Activated CD4-positive, alpha-beta T cell treated with anti-CD3 and anti-CD28 coated beads for 4 hours (primary cell): ENCODE measurements around the gene KLHL22.

Experiments
- DNase-seq, 2 donors: peaks; one replicate each; pipeline ENCODE4 v3.0.0-alpha.2; 2020

The KLHL22 gene

DNA sequence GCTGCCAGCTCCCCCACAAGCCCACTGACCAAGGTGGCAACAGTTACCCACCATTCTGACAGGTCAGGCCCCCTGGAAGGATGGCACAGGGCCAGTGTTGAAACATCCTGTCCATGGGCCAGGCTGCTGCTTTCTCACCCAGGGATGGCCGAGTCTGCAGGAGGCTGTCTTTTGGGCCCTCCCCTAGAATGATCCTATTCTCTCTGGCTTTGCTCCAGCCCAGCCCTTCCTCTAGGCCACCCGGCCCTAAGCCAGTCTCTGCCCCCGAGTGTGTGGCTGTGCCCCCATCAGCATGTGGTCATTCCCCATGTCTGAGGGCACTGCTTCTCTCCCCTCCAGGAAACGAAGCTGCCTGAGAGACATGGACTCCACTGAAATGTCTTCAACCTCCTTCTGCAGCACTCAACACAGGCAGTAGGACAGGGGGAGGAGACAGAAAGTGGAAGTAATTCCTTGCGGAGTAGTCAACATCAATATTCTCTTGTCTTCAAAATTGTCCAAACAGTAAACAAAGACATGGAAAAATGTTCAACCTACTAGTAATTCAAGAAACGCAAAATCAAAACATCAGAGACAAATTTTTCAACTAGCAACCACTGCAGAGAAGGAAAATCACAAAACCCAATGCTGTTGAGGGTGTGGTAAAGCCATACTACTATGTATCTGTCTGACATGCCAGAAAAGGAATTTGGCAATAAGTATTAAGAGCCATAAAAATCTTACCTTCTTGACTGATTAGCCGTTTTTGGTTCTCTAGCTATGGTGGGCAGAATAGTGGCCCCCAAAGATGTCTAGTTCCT, 52.9 kb downstream of the KLHL22 start:
- no peak for DNase-seq

DNA sequence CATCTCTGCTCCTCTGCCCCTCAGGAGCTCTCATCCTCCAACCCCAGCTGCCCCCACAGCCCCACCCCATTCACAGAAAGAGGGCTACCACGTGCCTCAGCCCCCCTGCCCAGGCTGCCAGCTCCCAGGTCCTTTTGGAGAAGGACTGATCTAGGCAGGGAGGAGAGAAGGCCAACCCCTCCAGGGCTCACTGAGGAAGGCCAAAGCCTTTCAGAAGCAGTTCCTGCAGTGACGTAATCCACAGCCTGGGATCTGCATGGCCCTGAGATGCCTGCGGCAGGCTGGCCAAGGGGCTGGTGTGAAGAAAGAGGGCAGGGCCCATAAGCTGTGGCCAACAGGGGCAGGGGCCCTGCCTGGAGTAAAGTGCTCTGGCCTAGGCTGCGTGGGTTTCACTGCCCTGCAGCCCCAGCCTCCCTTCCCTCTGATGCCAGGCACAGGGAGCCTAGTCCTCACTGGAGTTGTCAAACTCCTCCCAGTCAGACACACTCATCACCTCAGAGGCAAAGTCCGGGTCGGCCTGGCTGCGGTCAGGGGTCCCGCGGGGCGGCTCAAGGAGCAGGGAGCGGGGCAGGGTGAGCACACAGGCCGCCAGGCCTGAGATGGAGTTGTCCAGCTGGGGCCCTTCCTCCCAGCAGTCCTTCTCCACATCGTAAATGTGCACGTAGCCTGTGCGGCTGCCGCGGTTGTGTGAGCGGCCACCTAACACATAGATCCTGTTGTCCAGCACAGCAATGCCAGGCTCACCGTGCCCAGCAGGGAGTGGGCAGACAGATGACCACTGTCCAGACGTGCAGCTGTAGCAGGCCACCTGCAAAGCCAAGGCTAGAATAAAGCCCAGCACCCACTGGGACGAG, 53.7 kb downstream of the KLHL22 start:
- no peak for DNase-seq

DNA sequence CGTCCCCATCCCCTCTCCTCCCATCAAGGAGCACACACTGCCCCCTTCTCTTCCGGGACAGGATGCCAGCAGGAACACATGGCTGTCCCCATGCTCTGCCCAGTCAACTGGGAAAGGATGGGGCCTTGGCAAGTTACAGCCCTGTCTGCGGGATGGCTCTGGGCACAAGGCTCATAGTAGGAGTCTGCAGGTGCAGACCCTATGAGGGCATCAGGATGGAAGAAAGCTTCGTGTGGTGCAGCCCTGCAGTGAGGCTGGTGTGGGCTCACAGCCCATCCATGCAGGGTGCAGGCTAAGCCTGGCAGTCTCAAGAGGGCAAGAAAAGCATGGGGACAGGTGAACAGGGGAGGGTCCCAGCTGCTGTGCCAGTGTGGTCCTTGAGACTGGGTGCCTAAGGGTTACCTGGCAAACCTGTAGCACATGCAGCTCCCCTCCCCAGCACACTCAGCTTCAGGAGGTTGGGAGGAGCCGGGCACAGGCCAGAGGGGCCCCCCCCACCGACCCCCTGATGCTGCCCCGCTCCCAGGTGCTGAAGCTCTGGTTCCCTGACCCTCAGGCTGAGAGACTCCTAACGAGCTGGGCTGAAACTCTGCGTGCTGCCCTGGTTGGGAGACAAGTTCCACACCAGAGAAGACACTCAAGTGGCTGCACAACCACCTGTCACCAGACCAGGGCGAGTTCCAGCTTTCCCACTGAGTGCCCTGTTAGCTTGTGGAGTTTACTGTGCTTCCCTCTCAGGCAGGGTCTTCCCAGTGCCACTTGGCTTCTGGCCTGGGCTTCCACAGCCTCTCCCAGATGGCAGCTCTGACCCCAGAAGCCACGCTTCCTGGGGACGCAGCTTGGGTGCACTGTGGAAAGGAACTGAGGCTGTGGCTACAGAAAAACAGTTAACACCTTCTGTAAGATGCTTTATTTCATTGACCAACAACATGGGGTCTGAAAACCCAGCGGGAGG, 54.7 kb downstream of the KLHL22 start:
- no peak for DNase-seq

DNA sequence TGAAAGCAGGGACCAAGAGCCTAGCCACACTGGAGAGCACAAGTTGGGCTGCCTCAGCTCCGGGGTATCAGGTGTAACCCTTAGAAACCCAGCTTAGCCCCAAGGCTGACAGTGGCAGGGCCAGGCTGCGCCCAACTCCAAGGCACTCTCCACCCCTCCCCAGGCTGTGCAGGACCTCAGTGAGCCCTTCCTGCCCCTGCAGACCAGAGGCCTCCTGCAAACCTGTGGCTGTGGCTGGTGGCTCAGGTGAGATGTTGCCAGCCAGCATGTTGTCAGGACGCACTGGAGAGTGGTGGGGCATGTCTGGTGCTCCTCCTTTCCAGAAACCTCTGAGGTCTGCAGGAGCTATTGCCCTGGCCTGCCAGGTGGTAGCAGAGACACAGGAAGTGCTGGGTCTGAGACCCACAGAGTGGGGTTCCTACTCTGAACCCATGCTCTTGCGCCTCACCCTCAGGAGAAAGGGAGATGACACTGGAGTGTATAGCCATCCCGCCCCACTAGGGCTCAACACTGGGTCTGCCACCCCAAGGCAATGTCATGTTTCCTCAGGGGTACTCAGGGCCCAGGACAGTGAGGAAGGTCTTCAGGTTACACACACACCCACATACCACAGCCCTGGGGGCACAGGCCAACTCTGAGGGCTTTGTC, 55.5 kb downstream of the KLHL22 start:
- DNase-seq: no peak

DNA sequence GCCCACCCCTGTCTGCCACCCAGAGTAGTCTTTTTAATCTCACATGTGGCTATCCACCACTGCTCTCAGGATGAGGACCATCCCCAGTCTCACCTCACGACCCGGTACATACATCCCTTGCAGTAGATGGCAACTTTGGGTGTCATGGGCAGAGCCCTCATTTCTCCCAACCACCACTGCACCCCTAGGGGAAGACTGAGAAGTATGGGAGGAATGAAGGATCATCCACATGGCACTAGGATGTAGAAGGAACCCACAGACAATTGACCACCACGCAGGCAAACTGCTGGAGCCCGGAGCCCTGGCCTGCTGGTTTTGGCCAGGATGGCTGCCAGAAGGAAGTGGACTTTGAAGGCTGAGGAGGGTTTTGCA, 56.1 kb downstream of the KLHL22 start:
- no peak for DNase-seq

DNA sequence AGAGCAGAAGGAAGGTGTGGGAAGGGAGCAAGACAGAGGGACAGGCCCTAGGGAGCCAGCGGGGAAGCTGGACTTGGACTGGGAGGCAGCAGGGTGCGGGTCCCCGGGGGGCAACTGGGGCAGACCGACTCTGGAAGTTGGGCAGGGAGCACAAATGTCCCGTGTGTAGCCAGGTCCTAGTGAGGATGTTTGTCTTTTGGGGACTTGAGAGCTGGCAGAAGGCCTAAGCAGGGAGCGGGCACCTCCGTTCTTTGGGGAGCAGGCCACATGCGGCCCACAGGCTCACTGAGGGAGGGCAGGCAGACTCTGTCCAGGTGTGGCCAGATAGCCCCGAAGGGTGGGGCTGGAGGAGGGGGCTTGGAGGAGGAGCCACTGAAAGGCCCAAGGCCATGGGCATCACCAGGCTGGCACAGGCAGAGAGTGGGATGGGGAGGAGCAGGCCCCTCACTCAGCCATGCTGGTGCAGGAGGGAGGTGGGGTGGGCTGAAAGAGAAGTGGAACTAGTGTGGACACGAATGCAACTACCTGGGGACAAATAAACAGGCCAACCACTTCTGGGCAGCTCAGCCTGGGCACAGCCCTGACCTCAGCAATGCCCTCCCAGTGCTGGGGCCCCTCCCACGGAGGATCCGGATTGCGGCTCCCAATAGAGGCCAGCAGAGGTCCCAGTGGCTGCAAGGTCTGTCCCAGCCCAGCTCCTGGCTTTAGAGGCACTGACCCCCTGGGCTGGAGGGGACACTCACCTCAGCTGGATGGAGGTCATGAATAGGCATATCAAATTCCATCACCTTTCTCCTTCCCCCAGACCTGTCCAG, 56.7 kb downstream of the KLHL22 start:
- no peak for DNase-seq

DNA sequence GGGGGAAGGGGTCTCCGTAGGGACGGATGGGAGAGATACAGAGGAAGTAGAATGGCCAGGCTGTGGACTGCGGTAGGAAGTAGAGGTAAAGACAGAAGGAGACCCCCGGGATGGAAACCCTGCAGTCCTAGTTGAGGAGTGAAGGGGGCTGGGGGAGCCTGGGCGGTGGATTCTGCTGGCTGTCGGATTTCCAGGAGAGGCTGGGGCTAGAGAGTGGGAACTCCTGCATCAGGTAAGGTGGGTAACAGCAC, 57.2 kb downstream of the KLHL22 start:
- DNase-seq: no peak

DNA sequence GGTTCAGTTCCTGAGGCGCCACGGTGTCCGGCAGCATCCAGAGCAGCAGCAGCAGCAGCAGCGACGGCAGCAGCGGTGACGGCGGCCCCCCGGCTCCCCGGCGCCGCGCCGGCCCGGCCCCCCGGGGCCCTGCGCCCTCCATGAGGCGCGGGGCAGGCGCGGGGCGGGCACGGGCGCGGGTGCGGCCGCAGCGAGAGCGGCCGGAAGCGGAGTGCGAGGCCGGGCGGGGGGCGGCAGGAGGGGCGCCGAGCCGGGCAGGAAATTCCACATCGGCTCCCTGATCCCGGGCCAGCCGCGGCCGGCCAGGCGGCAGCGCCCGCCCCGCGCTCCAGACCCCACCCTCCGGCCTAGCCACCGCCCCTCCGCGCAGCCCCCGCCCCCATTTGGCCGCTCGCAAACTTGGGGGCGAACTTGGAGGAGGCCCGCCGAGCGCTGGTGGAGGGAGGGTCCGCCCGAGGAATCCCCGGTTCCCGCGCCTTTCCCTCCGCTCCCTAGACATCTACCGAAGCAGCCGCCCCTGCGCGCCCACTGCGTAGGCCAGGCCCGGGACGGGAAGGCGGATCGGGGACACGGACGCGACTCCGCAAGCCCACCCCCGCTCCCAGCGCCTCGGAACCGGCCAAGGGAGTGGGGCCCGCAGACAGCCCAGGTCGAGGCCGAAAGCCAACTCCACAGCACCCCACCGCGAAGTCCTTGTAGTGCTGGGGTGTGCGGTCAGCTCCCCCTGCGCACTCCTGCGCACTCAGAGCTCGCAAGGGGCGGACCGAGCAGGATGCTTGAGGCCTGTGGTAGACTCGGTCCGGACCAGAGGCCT, 57.8 kb downstream of the KLHL22 start, which contains the start of gene SCARF2:
Gene SCARF2, minus strand, starts transcription at position 213 of the 814 bp plus-strand sequence. Its CDS starts 71 bp downstream, at position 142.
- DNase-seq: no peak

DNA sequence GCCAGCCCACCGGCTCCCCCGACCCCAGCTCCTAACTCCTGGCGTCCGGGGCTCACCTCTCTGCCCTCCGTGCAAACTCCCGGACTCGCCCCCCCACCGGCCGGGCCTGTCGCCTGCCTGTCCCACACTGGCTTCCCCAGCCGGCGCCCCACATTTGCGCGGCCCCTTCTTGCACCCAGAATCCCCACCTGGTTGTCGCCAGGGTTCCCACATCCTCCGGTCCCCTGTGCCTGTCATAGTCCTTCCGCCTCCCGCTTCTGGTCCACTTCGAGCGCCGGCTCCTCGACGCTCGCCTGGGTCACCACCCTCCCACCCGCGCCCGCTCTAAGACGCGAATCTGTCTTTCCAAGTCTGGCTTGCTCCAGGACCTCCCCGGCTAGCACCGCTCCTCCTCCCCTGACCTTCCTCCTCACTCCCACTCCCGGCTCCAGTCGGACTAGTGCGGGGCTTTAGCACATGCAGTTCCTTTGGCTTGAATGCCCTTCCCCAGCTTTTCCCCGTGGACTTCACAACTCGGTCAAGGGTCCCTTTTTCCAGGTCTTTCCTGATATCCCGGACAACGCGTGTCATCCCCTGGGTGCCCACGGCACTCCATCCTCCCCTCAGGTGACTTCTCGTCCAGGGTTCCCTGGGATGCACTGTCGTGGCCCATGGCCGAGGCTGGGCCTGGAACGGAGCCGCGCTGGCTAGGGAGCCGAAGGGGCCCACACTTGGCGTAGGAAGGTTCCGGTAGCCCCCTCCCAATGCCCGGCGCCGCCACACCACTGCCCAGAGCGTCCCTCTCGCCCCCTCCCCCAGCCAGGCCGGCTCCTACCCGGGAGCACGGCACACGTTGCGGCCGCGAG, 58.6 kb downstream of the KLHL22 start:
- DNase-seq: no peak

DNA sequence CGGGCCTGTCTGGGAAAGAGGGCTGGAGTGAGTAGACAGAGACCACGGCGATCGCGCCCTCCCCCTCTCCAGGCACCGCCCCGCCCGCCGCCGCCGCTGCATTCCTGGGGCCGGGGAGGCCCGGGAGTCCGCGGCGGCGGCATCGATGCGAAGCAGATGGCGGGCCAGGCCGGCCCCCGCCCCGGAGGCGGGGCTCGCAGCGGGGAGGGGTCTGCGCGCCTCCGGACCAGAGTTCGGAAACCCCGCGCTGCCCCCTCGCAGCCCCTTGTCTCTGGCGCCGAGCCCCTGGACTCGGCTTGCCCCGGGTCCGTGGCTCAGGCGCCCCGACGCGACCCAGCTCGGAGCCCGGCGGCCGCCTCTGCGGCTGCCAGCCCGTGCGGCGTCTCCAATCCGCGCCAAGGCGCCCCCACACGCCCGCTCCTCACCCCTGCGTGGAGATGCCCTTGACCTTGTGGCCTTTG, 59.3 kb downstream of the KLHL22 start:
- no peak for DNase-seq

DNA sequence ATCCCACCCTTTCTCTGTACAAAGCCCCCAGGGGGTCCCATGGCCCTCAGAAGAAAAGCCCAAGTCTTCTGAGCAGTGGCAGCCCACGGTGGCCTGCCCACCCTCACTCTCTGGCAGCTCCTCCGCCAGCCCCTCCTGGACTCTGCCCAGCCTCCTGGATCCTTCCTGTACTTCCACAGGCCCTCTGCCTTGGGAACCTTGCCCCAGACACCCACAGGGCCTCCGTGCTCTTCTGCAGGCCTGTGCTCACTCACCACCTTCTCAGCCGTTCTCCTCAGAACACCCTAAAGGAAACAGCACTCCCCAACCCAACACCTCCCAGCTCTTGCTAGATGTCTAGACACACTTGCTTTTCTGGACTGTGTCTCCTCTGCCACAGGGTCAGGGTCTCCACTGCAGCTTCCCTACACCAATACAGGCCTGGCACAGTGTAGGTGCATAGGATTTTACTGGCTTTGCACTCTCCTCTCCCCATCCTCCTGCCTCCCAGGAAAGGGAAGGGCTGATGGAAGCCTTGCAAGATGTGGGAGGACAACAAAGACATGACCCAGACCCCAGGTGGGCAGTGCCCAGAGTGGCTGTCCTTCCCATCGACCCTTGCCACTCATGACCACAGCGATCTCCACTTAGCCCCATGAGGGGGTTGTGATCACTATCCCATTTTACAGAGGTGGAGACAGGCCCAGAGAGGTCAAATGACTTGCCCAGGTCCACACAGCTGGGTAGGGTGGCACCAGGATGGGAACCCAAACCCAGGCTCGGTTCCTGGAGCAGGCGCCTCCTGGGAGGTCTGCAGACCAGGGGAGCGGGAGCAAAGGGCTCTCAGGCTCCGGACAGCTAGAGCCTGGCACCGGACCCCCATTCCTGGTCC, 59.9 kb downstream of the KLHL22 start:
- DNase-seq: no peak

DNA sequence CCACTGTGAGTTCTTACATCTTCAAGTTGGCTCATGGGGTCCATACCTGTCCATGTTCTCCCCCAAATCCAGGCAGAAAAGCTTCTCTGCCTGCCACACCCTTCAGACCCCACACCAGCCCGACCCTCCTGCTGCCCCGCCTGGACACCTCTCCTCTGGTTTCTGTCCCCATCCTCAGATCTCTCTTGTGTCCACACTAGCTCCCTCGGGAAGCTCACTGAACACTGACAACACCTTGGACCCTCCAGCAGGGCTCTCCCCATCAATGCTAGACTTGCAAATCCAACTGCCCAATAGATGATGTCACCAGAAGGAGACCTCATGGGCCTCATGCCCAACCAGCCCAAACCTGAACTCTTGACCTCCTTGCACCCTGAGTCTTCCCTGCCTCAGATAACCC, 60.8 kb downstream of the KLHL22 start:
- DNase-seq: no peak

DNA sequence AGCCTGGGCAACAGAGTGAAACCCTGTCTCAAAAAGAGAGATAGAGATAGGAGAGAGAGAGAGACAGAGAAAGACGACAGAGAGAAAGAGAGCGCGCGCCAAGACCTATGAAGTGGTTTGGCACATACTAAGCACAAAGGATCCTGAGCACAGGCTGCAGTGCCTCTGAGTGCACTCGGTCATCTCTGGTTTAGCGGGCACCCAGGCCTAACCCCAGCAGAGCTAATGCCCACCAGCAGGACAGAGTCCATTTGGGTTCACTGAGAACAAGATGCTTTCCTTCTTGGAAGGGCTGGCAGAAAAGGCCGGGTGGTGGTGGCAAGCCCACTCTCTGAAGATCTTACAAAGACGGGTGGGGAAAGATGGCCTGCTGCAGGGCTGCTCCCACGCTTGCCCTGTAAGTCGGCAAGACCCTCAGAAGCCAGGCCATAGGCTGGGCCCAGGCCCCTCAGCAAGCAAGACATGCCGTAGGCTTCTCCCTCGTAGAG, 61.3 kb downstream of the KLHL22 start:
- DNase-seq: no peak

DNA sequence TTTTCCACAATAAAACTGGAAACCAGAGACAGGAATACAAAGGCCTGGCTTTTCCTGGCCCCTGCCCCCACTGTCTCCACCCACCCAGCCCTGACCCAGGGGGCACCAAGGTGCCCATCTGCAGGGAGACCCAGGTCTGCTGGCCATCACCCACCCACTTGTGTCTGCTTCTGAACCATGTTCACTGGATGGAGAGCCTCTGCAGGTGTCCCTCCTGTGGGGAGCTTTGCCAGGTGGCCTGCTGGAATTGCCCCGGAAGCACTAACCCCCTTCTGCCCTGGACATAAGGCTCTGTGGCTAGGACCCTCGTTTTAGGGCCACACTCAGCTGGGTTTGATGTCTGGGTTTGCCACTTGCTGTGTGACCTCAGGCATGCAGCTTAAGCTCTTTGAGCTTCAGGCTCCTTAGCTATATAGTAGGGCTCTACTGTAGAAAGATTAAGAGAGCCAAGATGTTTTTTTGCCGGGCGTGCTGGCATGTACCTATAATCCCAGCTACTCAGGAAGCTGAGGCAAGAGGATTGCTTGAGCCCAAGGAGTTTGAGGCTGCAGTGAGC, 61.8 kb downstream of the KLHL22 start:
- DNase-seq: no peak

DNA sequence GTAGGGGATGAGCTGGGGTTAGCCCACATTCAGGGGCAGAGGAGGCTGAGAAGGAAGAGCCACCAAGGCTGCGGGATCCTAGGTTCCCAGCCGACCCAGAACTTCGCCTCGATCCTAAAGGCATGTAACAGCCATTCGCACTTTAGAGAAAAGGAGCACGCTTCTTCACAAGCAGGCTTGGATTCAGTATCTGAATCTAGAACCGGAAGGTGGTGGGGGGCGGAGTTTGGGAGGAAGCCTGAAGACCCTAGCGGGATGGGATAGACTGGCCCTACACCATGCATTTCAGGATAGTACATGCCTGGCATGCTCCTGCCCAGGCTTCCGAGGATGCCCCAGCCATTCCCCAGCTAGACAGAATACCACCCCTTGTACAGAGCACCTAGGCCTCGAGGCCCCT, 62.4 kb downstream of the KLHL22 start:
- no peak for DNase-seq

DNA sequence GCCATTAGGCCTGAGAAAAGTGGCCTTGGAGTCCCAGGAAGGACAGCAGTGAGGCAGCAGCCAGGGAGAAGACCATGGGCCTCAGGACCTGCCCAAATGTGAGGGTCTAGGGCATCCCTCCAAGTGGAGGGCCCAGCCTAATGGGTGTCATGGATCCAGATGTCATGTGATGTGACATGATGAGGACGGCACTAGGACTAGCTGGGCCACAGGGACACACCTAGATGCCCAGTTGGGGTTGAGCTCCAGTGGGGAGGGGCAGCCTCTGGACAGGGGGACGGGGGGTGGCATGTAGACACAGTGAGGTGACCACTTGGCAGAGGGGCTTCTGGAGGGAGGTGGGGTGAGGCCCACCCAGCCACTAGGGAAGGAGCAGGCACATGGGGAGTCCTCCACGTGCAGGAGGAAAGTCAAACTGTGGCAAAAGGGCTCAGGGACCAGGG, 63.3 kb downstream of the KLHL22 start:
- DNase-seq: no peak

DNA sequence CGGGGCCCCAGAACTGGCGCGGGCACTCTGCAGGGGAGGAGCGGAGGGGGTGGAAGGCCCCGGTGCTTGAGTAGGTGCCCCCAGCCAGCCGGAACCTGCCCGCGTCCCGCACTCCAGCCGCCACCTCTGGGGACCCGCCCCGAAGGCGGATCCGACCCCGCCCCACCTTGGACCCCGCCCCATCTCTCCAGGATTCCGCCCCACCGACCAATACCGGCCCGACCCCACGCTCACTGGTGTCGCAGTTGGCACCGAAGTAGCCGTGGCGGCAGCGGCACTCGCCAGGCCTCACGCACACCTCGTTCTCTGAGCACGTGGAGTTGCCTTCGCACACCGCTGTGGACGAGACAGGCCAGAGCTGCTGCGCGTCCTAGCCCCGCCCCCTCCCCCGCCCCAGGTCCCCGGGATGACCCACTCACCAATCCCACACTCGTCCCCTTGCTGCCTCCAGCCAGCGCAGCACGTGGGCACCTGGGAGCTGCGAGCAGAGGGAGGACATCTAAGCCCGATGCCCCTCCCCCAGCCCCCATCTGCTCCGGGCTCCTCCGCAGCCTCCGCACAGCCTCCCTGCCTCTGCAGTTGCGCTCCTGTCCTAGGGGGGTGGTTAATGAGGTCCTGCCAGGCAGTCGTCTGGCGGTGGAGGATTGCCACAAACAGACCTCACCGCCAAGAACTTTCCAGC, 63.9 kb downstream of the KLHL22 start:
- DNase-seq: no peak
